Ramos (cell line): ENCODE data around the gene KCNF1.
"Not testable (repeated sequence)": the region's sequence is repeated elsewhere in the genome, so short reads cannot be mapped to it uniquely, and the experiment has no call there.

Experiments
- in situ Hi-C: fragments of 300-500 bp; cut with MboI; formaldehyde crosslinking; loops from one replicate; pipeline ENCODE4 v1.14.3; 2022; ENCODE audit warnings: low sequenced_read_pairs; ENCODE audit not compliant: unreplicated experiment

The KCNF1 gene

GRCh38 chr2:10935366-10935918 is 23.7 kb downstream of the KCNF1 start:
- in situ Hi-C loops, result no loop called here

- in situ Hi-C loops, result no loop called here
Measured at GRCh38 chr2:10935953-10936942, 24.5 kb downstream of the KCNF1 start.

GRCh38 chr2:10939058-10939457 is 27.3 kb downstream of the KCNF1 start:
- in situ Hi-C loops, result no loop called here

- in situ Hi-C loops, result no loop called here
Measured at GRCh38 chr2:10940596-10940995, 28.9 kb downstream of the KCNF1 start.

- in situ Hi-C loops, result no loop called here
Measured at GRCh38 chr2:10941383-10941782, 29.6 kb downstream of the KCNF1 start.

DNA sequence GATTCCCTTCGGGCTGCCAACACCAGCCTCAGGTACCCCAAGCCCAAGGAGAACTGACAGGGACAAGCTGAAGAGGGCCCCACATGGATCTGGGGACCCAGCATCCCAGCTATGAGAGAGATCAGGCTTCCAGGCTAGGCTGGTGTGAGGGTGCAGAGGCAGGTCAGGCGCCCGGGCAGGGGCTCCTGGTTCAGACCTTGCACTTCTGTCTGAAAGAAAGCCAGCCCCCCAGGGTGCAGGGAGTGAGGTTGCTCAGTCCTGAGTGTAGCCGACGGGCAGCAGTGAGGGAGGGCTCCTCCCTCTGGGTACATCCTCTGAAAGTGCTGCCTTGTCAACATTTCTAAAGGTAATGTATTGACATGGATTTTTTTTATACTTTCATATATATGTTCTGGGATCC is 33.1 kb downstream of the KCNF1 start:
- in situ Hi-C loops, result no loop called here

- in situ Hi-C loops, result no loop called here
Measured at GRCh38 chr2:10946394-10946793, 34.7 kb downstream of the KCNF1 start.

- in situ Hi-C loops, result no loop called here
Measured at GRCh38 chr2:10947005-10947440, 35.3 kb downstream of the KCNF1 start.

DNA sequence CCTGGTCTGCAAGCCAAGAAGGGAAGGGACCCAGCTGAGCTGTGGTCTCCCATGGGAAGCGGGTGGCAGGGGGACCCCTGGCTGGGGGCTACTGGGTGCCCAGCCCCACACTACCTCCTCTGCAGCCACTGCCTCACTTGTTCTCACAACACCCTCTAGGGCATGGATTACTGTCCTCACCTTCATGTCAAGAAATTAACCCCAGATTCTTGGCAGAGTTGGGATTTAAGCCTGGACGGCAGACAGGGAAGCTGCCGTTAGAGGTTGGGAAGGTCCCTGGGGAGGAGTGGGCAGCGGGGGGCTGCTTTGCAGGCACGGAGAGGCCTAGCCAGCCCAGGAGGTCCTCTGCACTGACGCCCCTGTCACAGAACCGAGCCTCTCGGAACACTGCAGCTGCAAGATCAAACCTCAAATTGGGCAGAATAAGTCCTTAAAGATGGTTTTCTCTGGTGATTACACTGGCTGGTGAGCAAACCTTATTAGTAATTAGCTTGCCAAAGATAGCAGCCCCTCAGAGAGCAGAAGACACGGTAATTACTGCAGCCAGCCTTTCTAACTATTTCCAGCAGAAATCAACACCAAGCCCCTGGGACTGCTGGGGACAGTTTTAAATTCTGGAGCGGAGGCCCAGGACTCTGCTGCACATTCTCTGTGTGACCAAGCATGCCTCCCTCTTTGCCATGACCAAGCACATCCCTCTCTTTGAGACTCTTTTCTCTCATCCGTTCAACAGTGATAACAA is 35.9 kb downstream of the KCNF1 start:
- in situ Hi-C loops, result no loop called here

GRCh38 chr2:10948188-10948564 is 36.4 kb downstream of the KCNF1 start:
- in situ Hi-C loops, result no loop called here

- in situ Hi-C loops, result no loop called here
Measured at GRCh38 chr2:10948606-10949230, 37.0 kb downstream of the KCNF1 start.

DNA sequence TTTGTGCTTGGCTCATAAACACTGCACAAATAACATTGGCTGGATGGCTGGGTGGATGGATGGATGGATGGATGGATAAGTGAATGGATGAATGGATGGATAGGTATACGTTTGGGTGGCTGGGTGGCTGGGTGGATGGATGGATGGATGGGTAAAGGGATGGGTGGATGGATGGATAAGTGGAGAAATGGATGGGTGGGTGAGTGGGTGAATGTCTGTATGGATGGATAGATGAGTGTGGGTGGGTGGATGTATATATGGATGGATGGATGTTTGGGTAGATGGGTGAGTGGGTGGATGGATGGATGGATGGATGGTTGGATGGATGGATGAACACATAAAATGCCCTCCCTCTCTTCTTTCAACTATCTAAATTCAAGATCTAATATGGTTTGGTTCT is 38.1 kb downstream of the KCNF1 start:
- in situ Hi-C loops, result no loop called here

- in situ Hi-C loops, result no loop called here
Measured at GRCh38 chr2:10951558-10952414, 40.1 kb downstream of the KCNF1 start.

- in situ Hi-C loops, result no loop called here
Measured at GRCh38 chr2:10954416-10954815, 42.7 kb downstream of the KCNF1 start.

GRCh38 chr2:10954856-10955818 is 43.4 kb downstream of the KCNF1 start:
- in situ Hi-C loops, result no loop called here

- in situ Hi-C loops, result no loop called here
Measured at GRCh38 chr2:10956006-10956790, 44.5 kb downstream of the KCNF1 start.

- in situ Hi-C loops, result no loop called here
Measured at GRCh38 chr2:10957391-10957790, 45.7 kb downstream of the KCNF1 start.

DNA sequence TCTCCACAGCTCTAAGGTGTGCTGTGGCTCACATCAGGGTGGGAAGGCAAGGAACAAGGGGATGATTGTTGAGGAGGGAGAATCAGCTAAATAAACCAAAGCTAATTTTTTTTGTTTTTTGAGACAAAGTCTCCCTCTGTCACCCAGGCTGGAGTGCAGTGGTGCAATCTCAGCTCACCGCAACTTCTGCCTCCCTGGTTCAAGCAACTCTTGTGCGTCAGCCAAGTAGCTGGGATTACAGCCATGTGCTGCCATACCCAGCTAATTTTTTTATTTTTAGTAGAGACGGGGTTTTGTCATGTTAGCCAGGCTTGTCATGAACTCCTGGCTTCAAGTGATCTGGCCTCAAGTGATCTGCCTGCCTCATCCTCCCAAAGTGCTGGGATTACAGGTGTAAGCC is 46.7 kb downstream of the KCNF1 start:
- in situ Hi-C loops, result not testable (repeated sequence)
